ENCODE data around the gene MFNG. TPM values are rescaled to one million over a fixed set of nuclear protein-coding genes. Genes with fewer than 3 reads are reported as not detected.

Gene MFNG
- total RNA-seq, 3 donors from 2014 or later (not counting 1 experiment from before 2014, with no cell fraction given), result 75.3 to 111 (median 110) TPM

- H3K4me3 Mint-ChIP-seq, result no peak overlapping the region
- H3K27me3 Mint-ChIP-seq (ENCODE audit: low read depth in 2 of 2), result peaks cover 6 to 12% of the 10 kb centered on the region in 2 donors
- no peaks in the 10 kb centered on the region for H3K36me3 ChIP-seq (ENCODE audit: control insufficient read depth, insufficient read depth, low read length)
- H3K27ac ChIP-seq (ENCODE audit: low read length), result no peak overlapping the region
- ATAC-seq, result no peak
- no peak overlapping the region for H3K4me3 ChIP-seq (ENCODE audit: low read length)
- H3K9me3 Mint-ChIP-seq, result no peaks in the 10 kb centered on the region
- 94% methylated on average over 4 of the region's 4 CpGs for WGBS (ENCODE audit: insufficient coverage)
- H3K27ac Mint-ChIP-seq, result no peak overlapping the region
- no peaks in the 10 kb centered on the region for H3K36me3 Mint-ChIP-seq
- H3K27me3 ChIP-seq (ENCODE audit: control insufficient read depth, insufficient read depth, low read length), result no peaks in the 10 kb centered on the region
- H3K4me1 Mint-ChIP-seq, result peaks cover 5 to 7% of the 10 kb centered on the region in 2 donors
- H3K9me3 ChIP-seq (ENCODE audit: control insufficient read depth, insufficient read depth, low read length), result peaks cover 3% of the 10 kb centered on the region
- TF ChIP-seq CTCF (IDR thresholded peaks at IDR 0.05), result no peak
- DNase-seq, result no peak
- no peaks in the 10 kb centered on the region for H3K4me1 ChIP-seq (ENCODE audit: control insufficient read depth, insufficient read depth, low read length)
- intact Hi-C loops (cut with micrococcal nuclease), result no loop called here
Observed at GRCh38 chr22:37440875-37441274, 45.3 kb downstream of the MFNG start.

- intact Hi-C loops (cut with micrococcal nuclease), result no loop called here
- H3K4me3 ChIP-seq (ENCODE audit: low read length), result no peak overlapping the region
- H3K27ac Mint-ChIP-seq, result no peak overlapping the region
- TF ChIP-seq CTCF (IDR thresholded peaks at IDR 0.05), result no peak
- no peak for ATAC-seq
- H3K9me3 Mint-ChIP-seq, result no peaks in the 10 kb centered on the region
- no peaks in the 10 kb centered on the region for H3K36me3 ChIP-seq (ENCODE audit: control insufficient read depth, insufficient read depth, low read length)
- H3K27me3 ChIP-seq (ENCODE audit: control insufficient read depth, insufficient read depth, low read length), result no peaks in the 10 kb centered on the region
- peaks cover 13 to 16% of the 10 kb centered on the region in 2 donors for H3K27me3 Mint-ChIP-seq (ENCODE audit: low read depth in 2 of 2)
- DNase-seq, result no peak
- no peak overlapping the region for H3K27ac ChIP-seq (ENCODE audit: low read length)
- H3K9me3 ChIP-seq (ENCODE audit: control insufficient read depth, insufficient read depth, low read length), result peaks cover 3% of the 10 kb centered on the region
- no peak overlapping the region for H3K4me3 Mint-ChIP-seq
- H3K4me1 Mint-ChIP-seq, result peaks cover 5 to 7% of the 10 kb centered on the region in 2 donors
- H3K36me3 Mint-ChIP-seq, result no peaks in the 10 kb centered on the region
- WGBS (ENCODE audit: insufficient coverage), result 81% methylated on average over 5 of the region's 5 CpGs
- H3K4me1 ChIP-seq (ENCODE audit: control insufficient read depth, insufficient read depth, low read length), result no peaks in the 10 kb centered on the region
Observed at GRCh38 chr22:37439347-37439746, 46.8 kb downstream of the MFNG start.

GRCh38 chr22:37435970-37436603, 50.1 kb downstream of the MFNG start:
- H3K4me1 ChIP-seq (ENCODE audit: control insufficient read depth, insufficient read depth, low read length), result no peaks in the 10 kb centered on the region
- DNase-seq, result no peak
- Mint-ChIP-seq H3K36me3 (no peaks in the 10 kb centered on the region), H3K4me1 (no peaks in the 10 kb centered on the region), H3K9me3 (no peaks in the 10 kb centered on the region), H3K27me3 (ENCODE audit: low read depth in 2 of 2) (peaks cover 17 to 27% of the 10 kb centered on the region in 2 donors), H3K27ac (no peak overlapping the region), H3K4me3 (no peak overlapping the region)
- TF ChIP-seq CTCF (IDR thresholded peaks at IDR 0.05), result no peak
- no peaks in the 10 kb centered on the region for H3K36me3 ChIP-seq (ENCODE audit: control insufficient read depth, insufficient read depth, low read length)
- intact Hi-C loops (cut with micrococcal nuclease), result no loop called here
- no peak overlapping the region for H3K4me3 ChIP-seq (ENCODE audit: low read length)
- ATAC-seq, result no peak
- no peak overlapping the region for H3K27ac ChIP-seq (ENCODE audit: low read length)
- H3K27me3 ChIP-seq (ENCODE audit: control insufficient read depth, insufficient read depth, low read length), result no peaks in the 10 kb centered on the region
- 87% methylated on average over 5 of the region's 5 CpGs for WGBS (ENCODE audit: insufficient coverage)
- peaks cover 3% of the 10 kb centered on the region for H3K9me3 ChIP-seq (ENCODE audit: control insufficient read depth, insufficient read depth, low read length)

GRCh38 chr22:37433786-37434185, 52.4 kb downstream of the MFNG start:
- TF ChIP-seq CTCF (IDR thresholded peaks at IDR 0.05), result no peak
- DNase-seq (no peak), ATAC-seq (no peak)
- intact Hi-C loops (cut with micrococcal nuclease), result no loop called here
- peaks cover 10% of the 10 kb centered on the region for H3K27me3 ChIP-seq (ENCODE audit: control insufficient read depth, insufficient read depth, low read length)
- H3K4me1 ChIP-seq (ENCODE audit: control insufficient read depth, insufficient read depth, low read length), result no peaks in the 10 kb centered on the region
- no peak overlapping the region for H3K27ac ChIP-seq (ENCODE audit: low read length)
- H3K9me3 ChIP-seq (ENCODE audit: control insufficient read depth, insufficient read depth, low read length), result no peaks in the 10 kb centered on the region
- H3K4me1 Mint-ChIP-seq, result no peaks in the 10 kb centered on the region
- WGBS (ENCODE audit: insufficient coverage), result 92% methylated on average over 11 of the region's 11 CpGs
- H3K27me3 Mint-ChIP-seq (ENCODE audit: low read depth in 2 of 2), result peaks cover 27 to 34% of the 10 kb centered on the region in 2 donors
- H3K4me3 Mint-ChIP-seq, result no peak overlapping the region
- no peaks in the 10 kb centered on the region for H3K36me3 Mint-ChIP-seq
- H3K36me3 ChIP-seq (ENCODE audit: control insufficient read depth, insufficient read depth, low read length), result no peaks in the 10 kb centered on the region
- H3K9me3 Mint-ChIP-seq, result no peaks in the 10 kb centered on the region
- H3K27ac Mint-ChIP-seq, result no peak overlapping the region
- no peak overlapping the region for H3K4me3 ChIP-seq (ENCODE audit: low read length)
